Keratinocyte (primary cell): ENCODE measurements around the gene BLZF1. TPM values are rescaled to one million over a fixed set of nuclear protein-coding genes. Genes with fewer than 3 reads are reported as not detected.

Experiments
- DNase-seq: peaks from one replicate; pipeline ENCODE4 v3.0.0-alpha.2; 2011; ENCODE audit warnings: low read depth, missing footprints, low spot score
- FAIRE-seq: peaks from 2 replicates; lab custom pipeline; 2011; peaks lifted over from hg19 to GRCh38; lab: Jason Lieb, UNC
- H2AFZ ChIP-seq: 2 replicates; pipeline ENCODE4 v1.6.0; 2012; ENCODE audit warnings: low read length, control low read depth, inconsistent platforms; ENCODE audit not compliant: control insufficient read depth
- H3K27ac ChIP-seq: 2 replicates; pipeline ENCODE4 v1.5.1; 2011; ENCODE audit warnings: low read length; ENCODE audit not compliant: control insufficient read depth, insufficient read depth
- H3K27me3 ChIP-seq: 3 replicates; pipeline ENCODE4 v1.6.0; 2011; ENCODE audit warnings: low read length; ENCODE audit not compliant: control insufficient read depth, insufficient read depth; ENCODE audit errors: extremely low read depth
- H3K36me3 ChIP-seq, 2 experiments: 2 replicates in 1 of 2; 3 replicates in 1 of 2; pipeline ENCODE4 v1.5.1; 2011; ENCODE audit warnings: low read length in 2 of 2, mild to moderate bottlenecking in 1 of 2; ENCODE audit not compliant: control insufficient read depth in 2 of 2, insufficient read depth in 2 of 2; ENCODE audit errors: extremely low read depth in 1 of 2
- H3K4me1 ChIP-seq: 3 replicates; pipeline ENCODE4 v1.5.1; 2011; ENCODE audit warnings: low read length; ENCODE audit not compliant: control insufficient read depth, insufficient read depth; ENCODE audit errors: extremely low read depth
- H3K4me2 ChIP-seq: 3 replicates; pipeline ENCODE4 v1.6.0; 2011; ENCODE audit warnings: low read depth, low read length; ENCODE audit not compliant: control insufficient read depth, insufficient read depth; ENCODE audit errors: extremely low read depth
- H3K4me3 ChIP-seq, 3 experiments: fragments of 200-600 bp in 1 of 3; sonication (generic) in 1 of 3; 2 replicates in 2 of 3; 3 replicates in 1 of 3; pipeline ENCODE4 v1.5.1; 2011 to 2016; ENCODE audit warnings: low read length in 3 of 3, mild to moderate bottlenecking in 3 of 3, control low read depth in 2 of 3, inconsistent platforms in 1 of 3, low read depth in 1 of 3, mixed read lengths in 1 of 3, mixed run types in 1 of 3, moderate library complexity in 1 of 3; ENCODE audit not compliant: control insufficient read depth in 2 of 3, insufficient read depth in 2 of 3; ENCODE audit errors: extremely low read depth in 1 of 3
- H3K79me2 ChIP-seq: 2 replicates; pipeline ENCODE4 v1.6.0; 2012; ENCODE audit warnings: low read length; ENCODE audit not compliant: control insufficient read depth, insufficient read depth
- H3K9ac ChIP-seq: 3 replicates; pipeline ENCODE4 v1.6.0; 2011; ENCODE audit warnings: low read length; ENCODE audit not compliant: control insufficient read depth, insufficient read depth; ENCODE audit errors: extremely low read depth
- H3K9me1 ChIP-seq: 3 replicates; pipeline ENCODE4 v1.6.0; 2011; ENCODE audit warnings: low read length; ENCODE audit not compliant: control insufficient read depth, insufficient read depth; ENCODE audit errors: extremely low read depth
- H3K9me3 ChIP-seq: 2 replicates; pipeline ENCODE4 v1.5.1; 2012; ENCODE audit warnings: low read depth, low read length; ENCODE audit not compliant: control insufficient read depth
- H4K20me1 ChIP-seq: 3 replicates; pipeline ENCODE4 v1.6.0; 2011; ENCODE audit warnings: low read length; ENCODE audit not compliant: control insufficient read depth, insufficient read depth; ENCODE audit errors: extremely low read depth
- CTCF ChIP-seq, 3 experiments: IDR thresholded peaks in 1 of 3; conservative IDR thresholded peaks in 1 of 3; optimal IDR thresholded peaks in 1 of 3; 2 replicates in 2 of 3; 3 replicates in 1 of 3; pipeline versions ENCODE3 to v1.5.1; 2011; ENCODE audit warnings: low read length in 3 of 3, mild to moderate bottlenecking in 3 of 3, moderate library complexity in 2 of 3, control low read depth in 1 of 3, inconsistent platforms in 1 of 3; ENCODE audit not compliant: insufficient read depth in 2 of 3; ENCODE audit errors: extremely low read depth in 1 of 3
- EZH2 ChIP-seq: IDR thresholded peaks from one replicate; pipeline ENCODE4 v1.6.1; 2012; ENCODE audit warnings: inconsistent platforms, mild to moderate bottlenecking, low read length, moderate library complexity
- dilution Hi-C: fragments of 300-500 bp; cut with MboI; formaldehyde crosslinking; loops from one replicate; pipeline ENCODE4 v1.7.0; 2020; ENCODE audit warnings: low sequenced_read_pairs; ENCODE audit not compliant: extremely low pct_ligation_motif_present
- polyA plus RNA-seq, 5 experiments: library from polyadenylated mRNA; depleted of rRNA in 3 of 5; stranded (reverse) in 3 of 5; stranded (forward) in 1 of 5; unstranded in 1 of 5; fragments of >200 nt; gene quantifications; 1 replicate in 1 of 5; 2 replicates in 3 of 5; 3 replicates in 1 of 5; pipeline versions ENCODE4 v1.2.1 to v1.2.3, GENCODE V29; 2011 to 2012; ENCODE audit warnings: missing spikeins in 2 of 5, low read depth in 1 of 5, low replicate concordance in 1 of 5

The BLZF1 gene
- polyA plus RNA-seq, 1 donor (not counting 4 experiments of a cell fraction or from before 2014, with no cell fraction given) = 50.9 TPM

DNA sequence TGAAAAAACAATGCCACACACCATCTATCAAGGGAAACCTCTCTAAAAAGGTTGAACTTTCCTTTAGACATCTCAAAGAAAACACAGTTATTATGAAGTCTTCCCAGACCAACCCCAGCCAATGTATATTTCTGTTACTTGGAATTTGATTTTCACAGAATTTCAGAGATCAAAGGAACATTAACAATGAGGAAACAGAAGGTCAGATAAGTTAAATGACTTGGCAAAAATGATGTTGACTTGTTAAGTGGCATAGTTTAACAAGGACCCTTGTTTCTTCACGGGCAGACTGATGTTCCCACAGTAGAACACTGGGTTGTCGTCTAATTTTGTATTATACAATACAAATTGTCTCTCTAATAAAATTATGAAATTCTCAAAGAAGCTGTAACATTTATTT is 29.4 kb upstream of the BLZF1 start:
- Histone ChIP-seq H3K27ac (no peak overlapping the region), H3K27me3 (no peaks in the 10 kb centered on the region), H3K4me2 (no peak overlapping the region), H2AFZ (no peak overlapping the region), H3K9me3 (no peaks in the 10 kb centered on the region), H3K9ac (no peak overlapping the region), H3K9me1 (no peaks in the 10 kb centered on the region), H3K4me1 (no peaks in the 10 kb centered on the region), H3K79me2 (no peaks in the 10 kb centered on the region), H4K20me1 (no peaks in the 10 kb centered on the region), H3K36me3 (peaks cover 0 to 3% of the 10 kb centered on the region in 2 experiments), H3K4me3 (no peak overlapping the region)
- no peak for TF ChIP-seq CTCF (optimal IDR thresholded peaks at IDR 0.05 in 1 of 3, IDR thresholded peaks at IDR 0.05 in 1 of 3, conservative IDR thresholded peaks at IDR 0.05 in 1 of 3; ENCODE audit: extremely low read depth in 1 of 3, insufficient read depth in 2 of 3, low read length in 3 of 3)
- no peak for TF ChIP-seq EZH2
- dilution Hi-C loops = no loop called here
- DNase-seq (no peak), FAIRE-seq (no peak)

GRCh38 chr1:169339773-169340172 is 28.2 kb upstream of the BLZF1 start:
- Histone ChIP-seq H3K4me1 (no peaks in the 10 kb centered on the region), H3K4me3 (no peak overlapping the region), H3K9me1 (no peaks in the 10 kb centered on the region), H3K9me3 (no peaks in the 10 kb centered on the region), H3K9ac (no peak overlapping the region), H3K27ac (no peak overlapping the region), H3K4me2 (no peak overlapping the region), H4K20me1 (no peaks in the 10 kb centered on the region), H3K27me3 (no peaks in the 10 kb centered on the region), H3K36me3 (peaks cover 0 to 3% of the 10 kb centered on the region in 2 experiments), H2AFZ (no peak overlapping the region), H3K79me2 (no peaks in the 10 kb centered on the region)
- FAIRE-seq (no peak), DNase-seq (no peak)
- dilution Hi-C loops = no loop called here
- TF ChIP-seq CTCF (optimal IDR thresholded peaks at IDR 0.05 in 1 of 3, IDR thresholded peaks at IDR 0.05 in 1 of 3, conservative IDR thresholded peaks at IDR 0.05 in 1 of 3; ENCODE audit: extremely low read depth in 1 of 3, insufficient read depth in 2 of 3, low read length in 3 of 3) (no peak), EZH2 (no peak)
